GM19025 (cell line): Measurements from ENCODE around the gene SSTR5.
"Not testable (repeated sequence)": the region's sequence is repeated elsewhere in the genome, so short reads cannot be mapped to it uniquely, and the experiment has no call there.

Experiments used
- ATAC-seq: cut with Tn5 transposase; IDR thresholded peaks from one replicate; pipeline ENCODE4 v1.9.1; 2021; ENCODE audit warnings: mild to moderate bottlenecking, low read depth, moderate library complexity; ENCODE audit not compliant: unreplicated experiment

Gene SSTR5

DNA sequence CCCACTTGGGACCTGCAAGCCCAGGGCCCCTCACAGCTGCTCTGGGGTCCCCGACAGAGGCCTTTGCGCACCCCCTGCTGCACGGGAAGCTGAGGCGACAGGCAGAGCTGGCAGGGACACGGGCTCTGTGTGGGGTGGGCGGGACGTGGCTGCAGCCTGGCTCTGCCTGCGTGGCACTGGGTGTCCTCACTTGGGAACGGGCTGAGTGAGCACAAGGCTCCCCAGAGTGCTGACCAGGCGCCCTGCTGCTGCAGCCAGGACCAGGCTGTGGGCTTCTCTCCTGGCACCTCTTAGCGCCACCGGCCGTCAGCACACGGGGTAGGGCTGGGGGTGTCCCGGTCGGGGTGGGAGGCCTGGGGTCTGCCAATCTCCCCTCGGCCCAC lies 16.9 kb downstream of the SSTR5 start:
- ATAC-seq: no peak

DNA sequence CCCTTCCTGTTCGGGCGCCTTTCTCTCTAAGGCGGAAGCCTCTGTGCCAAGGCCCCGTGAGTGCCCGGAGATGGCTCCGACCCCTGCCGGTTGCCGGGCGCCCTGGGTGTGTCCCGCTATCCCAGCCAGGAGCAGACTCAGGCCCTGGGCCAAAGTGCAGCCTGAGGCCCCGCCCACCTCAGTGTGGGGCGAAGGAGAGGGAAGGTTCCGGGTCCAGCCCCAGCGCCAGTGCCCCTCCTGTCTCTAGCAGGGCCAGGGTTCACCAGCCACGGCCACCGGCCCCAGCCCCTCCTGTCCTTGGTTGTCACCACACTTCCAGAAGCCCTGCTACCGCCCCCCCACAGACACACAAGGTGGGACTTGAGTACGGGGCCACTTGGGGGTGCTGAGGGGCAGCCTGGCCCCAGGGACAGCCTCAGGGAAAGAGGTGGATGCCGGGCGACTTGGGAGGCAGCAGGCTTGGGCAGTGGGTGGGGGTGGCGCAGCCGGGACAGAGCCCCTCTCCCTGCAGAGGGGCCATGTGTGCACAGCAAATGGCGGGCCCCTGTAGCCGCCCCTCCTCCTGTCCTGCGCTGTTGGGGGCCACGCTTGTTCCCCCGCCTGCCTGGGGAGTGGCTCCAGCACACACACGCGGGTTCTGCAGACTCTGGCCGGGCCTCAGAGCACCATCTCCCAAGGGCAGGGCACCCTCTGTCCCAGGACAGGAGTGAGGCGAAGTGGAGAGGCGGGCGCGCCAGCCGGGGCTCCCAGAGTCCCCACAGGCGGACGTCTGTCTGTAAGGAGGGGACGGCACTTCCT lies 17.5 kb downstream of the SSTR5 start:
- ATAC-seq: no peak

DNA sequence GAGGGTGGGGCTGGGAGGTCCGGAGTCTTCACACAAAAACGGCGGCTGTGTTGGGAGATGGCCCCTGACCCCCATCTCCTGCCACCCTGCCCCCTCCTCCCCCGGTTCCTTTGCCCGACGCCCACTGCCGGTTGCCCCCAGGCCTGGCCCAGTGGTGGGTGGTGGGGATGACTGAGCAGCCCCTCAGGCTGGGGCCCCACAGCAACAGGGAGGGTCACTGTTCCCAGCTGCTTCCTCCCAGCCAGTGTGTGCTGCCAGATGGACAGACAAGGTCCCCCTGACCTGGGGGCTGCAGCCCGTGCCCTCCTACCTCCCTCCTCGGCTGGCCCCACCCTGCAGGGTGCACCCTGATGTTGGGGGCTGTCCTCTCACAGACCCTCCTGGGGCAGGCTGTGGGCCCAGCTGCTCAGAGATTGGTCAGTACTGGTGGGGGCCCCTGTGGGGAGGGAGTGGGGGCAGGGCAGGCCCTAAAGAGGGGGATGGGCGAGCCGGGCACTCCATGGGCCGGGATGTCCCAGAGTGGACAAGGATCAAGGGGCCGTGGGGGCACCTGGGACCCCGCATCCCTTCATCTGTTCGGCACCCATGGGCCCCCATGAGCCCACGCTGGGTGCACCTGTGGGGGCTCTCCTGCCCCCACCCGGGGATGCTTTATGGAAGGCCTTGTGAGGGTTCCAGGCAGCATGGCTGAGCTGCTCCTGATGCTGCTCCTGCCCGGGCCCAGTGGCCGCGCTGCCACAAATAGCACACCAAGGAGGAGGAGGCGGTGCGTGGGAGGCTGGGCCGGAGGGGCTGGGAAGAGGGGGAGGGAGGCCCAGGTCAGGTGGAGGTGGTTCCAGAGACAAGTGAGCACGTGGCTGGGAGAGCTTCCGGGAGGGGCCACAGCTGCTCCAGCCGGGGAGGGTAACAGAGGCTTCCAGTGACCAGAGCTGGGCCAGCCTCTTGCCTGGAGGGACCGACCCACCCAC lies 18.4 kb downstream of the SSTR5 start:
- no peak for ATAC-seq

DNA sequence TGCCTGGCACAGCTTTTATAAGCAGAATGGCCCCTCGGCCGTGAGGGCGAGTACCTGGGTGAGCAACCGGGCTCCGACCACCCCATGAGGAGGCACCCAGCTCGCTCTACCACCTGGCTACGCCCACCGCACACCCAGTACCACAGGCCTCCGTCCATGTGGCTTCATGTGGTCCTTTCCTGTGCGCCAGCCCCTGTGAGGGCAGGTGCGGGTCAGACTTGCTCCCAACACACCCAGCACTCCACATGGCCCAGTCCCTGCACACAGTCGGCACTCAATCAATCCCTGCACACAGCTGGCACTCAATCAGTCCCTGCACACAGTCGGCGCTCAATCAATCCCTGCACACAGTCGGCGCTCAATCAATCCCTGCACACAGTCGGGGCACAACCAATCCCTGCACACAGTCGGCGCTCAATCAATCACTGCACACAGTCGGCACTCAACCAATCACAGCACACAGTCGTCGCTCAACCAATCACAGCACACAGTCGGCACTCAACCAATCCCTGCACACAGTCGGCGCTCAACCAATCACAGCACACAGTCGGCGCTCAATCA lies 19.5 kb downstream of the SSTR5 start:
- ATAC-seq: no peak

DNA sequence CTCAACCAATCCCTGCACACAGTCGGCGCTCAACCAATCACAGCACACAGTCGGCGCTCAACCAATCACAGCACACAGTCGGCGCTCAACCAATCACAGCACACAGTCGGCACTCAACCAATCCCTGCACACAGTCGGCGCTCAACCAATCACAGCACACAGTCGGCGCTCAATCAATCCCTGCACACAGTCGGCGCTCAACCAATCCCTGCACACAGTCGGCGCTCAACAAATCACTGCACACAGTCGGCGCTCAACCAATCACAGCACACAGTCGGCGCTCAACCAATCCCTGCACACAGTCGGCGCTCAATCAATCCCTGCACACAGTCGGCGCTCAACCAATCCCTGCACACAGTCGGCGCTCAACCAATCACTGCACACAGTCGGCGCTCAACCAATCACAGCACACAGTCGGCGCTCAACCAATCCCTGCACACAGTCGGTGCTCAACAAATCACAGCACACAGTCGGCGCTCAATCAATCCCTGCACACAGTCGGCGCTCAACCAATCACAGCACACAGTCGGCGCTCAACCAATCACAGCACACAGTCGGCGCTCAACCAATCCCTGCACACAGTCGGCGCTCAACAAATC lies 20.2 kb downstream of the SSTR5 start:
- not testable (repeated sequence) for ATAC-seq

DNA sequence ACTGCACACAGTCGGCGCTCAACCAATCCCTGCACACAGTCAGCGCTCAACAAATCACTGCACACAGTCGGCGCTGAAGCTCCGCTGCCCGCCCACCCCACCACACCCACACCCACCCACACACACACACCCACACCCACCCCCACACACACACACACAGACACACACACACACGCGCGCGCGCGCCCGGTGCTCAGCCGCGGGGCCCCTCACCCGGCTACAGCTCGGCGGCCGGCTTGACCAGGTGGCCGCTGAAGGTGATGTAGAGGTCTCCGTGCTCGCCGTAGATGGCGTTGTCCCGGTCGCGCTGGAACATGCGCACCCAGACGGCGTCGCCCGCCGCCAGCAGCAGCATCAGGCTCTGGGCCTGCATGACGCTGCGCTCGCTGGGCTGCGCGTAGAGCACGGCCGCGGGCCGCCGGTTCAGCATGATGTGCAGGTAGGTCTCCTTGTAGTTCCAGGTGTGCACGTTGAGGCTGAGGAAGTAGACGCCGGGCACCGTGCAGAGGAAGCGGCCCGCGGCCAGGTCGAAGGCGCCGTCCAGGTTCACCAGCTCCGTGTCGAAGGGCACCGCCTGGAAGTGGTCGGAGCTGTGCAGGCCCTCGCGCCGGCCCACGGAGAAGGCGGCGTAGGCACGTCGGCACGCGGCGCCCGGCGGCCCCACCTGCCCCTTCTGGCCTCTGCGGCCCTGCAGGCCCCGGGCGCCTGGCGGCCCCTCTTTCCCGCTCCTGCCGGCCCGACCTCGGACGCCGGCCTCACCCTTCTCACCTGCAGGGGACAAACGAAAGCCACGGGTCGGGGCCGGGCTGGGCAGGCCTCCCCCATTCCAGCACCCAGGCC lies 21.0 kb downstream of the SSTR5 start:
- no peak for ATAC-seq

DNA sequence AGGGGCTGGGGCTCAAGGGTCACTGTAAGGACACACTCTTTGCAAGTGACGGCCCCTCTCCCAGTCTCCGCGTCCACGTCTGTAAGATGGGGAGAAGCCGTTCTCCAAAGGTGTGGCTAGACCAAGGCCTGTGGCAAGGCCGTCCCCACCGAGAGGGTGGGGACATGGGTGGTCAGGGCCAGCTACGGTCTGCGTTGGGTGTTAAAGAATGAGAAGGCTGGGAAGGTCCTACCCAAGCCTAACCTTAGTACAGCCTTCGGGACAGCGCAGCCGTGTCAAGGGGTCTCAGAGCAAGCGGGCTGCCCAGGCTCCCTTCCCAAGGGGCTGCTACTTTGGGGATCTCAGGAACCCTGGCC lies 21.6 kb downstream of the SSTR5 start:
- no peak for ATAC-seq

DNA sequence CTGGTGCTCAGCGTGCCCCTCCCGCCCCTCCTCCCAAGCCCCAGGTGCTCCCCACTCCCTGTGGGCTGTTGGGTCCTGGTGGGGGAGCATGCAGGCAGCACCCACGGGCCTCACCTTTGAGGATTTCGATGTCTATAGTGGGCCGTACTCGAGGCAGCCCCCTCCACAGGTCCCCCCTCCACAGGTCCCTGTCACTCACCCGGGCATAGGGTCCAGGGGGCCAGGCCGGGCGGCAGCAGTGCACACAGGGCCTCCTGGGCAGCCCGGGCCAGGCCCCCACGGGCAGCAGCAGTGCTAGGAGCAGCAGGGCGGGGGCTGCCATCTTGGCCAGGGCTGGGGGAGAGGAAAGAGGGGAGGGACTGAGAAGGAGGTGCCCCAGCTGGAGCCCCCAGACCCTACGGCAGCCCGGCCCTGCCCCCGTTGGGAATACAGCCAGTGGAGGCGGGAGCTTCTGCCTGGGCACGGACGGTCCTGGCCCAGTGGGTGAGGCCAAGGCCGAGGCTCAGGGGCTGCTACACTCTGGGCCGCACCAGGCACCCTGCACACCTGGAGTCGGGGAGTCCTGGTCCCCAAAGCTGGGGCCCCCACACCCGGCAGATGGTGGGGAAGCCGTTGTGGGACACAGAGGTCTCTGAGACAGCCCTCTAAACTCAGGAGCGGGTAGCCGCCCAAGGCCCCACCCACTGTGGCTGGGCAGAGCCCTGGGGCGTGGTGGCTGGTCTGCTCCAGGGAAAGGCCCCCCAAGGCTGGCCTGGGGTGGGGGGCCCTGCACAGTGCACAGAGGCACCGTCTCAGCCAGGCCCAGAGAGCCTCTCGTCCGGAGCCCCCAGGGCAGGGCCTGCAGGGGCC lies 22.3 kb downstream of the SSTR5 start:
- no peak for ATAC-seq

DNA sequence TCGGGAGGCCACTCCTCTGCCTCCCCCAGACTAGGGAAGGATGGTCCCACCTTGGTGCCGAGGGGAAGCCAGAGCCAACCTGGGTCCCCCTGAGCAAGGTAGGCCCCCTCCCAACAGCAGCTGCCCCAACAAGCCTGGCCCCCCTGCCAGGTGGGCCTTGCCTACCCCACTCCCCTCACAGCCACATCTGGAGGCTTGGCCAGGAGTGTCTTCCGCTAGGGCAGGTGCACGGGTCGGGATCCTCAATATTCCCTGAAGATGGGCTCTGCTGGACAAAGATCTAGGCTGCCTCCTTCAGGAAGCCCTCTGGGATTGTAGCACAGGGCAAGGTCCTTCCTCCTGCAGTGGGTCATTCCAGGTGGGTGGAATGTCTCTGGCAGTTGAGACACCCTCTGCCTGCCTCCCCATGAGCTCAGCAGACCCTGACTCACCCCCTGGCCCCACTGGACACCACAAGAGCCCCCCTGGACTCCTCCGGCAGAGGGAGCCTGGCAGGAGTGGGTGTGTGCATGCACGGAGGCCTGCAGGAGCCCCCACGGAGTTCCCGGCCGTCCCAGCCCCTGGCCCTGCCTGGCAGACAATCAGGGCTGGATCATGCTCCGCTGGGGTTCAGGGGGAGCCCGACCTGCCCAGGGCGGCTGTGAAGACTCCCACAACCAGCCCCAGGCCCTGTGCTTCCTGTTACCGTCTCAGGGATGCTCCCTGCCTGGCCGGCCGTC lies 23.1 kb downstream of the SSTR5 start:
- no peak for ATAC-seq

DNA sequence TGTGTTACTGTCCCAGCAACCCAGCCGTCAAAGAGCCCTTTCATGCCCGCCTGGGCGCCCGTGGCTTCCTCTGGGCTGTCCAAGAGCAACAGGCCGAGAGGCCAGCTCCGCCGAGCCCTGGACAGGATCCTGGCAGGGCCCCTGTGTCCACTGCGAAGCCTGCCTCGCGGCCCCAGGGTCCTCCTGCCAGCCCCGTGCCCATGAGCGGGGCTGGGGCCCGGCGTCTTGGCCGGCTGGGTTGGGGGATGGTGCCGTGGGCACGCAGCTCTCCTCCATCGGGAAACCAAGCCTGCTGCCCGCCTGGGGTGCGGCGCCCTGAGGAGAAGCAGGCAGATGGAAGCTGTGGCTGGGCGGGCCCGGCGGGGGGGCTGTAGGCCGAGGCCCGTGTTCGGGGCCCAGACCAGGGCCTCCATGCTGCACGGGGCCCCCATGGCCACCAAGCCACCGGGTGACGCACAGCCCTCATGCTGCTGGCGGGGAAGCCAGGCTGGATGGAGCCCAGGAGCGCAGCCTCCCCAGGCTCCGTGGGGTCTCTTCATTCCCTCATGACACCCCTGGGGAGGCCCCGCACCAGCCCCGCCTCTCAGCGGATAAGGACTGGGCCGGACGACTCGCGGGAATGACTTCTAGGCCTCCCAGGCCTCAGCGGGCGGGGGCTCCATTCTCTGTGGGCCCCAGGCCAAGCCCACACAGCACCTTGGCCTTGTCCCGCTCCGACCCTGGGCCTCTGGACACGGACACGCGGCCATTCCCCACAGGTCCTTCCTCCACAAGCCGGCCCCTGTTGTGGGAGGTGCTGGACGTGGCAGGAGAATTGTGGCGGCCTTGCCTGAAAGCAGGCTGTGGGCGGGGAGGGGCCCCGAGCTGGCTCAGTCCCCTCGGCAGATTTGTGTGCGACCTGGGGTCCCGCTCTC lies 23.9 kb downstream of the SSTR5 start, which contains the start of gene C1QTNF8:
C1QTNF8 (minus strand) TSS at position 76 of the 914 bp plus-strand sequence. CDS start 1,322 bp downstream, outside the sequence.
- no peak for ATAC-seq

DNA sequence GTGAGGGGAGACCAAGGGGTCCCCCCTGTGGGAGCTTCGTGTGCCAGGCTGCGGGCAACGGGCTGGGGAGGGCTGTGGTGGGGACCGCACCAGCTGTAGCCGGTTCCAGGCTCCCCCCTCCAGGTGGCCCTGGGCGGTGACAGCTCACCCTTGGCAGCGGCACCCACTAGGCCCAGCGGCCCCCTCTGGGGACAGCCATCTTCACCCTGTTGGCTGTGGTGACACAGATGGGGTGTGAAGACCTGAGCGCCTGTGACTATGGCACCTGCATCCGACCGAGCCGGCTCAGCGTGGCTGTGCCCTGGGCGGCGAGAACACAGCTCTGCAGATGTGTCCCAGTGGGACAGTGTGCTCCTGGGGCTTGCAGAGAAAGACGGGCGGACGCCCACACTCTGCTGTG lies 24.6 kb downstream of the SSTR5 start:
- no peak for ATAC-seq

DNA sequence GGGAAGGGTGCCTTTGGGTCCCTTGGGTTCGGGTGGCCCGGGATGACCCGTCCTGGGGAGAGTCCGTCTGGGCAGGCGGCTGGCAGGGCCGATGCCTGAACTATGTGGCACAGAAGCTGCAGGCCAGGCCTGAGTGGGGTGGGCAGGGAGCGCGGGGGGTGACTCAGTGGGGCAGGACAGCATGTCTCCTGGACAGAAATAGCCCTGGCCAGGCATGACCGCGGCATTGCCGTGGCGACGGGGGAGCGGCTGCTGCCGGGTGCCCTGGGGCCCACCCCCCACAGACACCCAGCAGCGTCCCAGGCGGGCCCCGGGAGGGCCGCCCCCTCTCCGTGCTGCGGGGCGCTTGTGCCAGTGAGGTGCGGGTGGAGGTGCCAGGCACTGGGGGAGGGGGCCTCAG lies 25.3 kb downstream of the SSTR5 start:
- no peak for ATAC-seq

DNA sequence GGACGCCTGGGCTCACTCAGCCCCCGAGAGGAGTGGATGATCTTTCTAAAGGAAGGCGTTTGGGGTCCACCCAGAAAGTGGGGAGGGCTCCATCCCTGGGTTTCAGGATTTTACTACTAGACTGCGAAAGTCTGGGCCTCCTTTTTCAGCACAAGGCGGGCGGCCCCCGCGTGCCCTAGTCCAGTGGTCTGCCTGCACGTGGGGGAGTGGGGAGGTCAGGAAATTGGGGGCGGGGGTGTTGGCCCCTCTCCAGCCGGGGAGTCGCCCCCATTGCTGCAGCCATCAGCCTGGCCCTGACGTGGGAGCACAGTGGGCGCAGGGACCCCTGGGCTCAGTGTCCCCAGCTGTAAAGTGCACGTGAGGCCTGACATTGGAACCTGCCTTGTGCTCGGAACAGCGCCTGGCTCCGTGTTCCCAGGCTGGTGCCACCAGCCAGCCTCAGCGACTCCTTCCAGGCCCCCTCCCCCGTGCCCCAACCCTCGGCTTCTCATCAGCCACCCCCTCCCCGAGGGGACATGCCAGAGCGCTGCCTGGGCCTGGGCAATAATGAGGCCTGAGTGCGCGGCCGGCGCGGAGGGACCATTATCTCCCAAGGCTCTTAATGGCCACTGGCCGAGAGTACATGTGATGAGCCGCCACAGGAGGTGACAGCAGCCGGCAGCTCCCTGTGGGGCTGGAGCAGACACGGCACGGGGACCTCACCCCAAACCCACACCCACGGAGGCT lies 25.9 kb downstream of the SSTR5 start:
- ATAC-seq: no peak

DNA sequence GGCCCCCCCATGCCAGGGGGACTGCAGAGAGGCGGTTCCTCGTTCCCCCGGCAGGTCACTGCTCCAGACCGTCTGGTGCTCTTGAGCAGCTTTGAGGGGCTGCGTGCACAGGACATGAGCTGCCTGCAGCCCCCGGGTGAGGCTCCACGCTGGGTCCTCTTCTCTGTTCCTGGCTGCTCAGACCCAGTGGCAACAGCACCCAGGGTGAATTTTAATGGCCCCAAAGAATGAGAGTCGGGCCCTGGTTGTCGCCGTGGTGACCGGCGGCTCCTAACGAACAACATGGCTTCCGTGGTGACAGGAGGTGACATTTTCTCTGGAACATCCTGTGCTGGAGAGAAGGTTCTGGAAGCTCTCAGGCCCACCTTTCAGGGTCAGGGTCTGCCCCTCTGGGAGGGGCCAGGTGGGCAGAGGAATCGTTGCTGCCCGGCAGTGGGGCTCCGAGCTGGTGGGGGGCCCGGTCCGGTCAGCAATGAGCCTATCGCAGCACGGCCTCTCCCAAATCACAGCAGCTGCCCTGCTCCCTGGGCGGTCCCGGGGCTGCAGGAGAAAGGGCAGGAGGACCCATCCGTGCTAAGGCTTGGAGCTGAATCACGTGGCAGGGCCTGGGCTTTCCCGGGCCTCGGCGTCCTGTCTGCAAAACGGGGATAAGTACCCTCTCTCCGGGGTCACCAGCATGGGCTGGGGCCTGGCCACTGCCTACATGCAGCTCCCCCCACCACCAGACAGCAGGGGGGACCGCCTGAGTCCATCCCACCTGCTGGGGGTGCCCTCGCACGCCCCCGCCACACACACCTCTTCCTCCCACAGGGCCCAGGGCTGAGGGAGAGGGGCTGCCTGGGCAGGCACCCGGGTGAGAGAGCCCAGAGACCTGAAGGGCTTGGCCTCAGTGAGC lies 26.9 kb downstream of the SSTR5 start:
- no peak for ATAC-seq

DNA sequence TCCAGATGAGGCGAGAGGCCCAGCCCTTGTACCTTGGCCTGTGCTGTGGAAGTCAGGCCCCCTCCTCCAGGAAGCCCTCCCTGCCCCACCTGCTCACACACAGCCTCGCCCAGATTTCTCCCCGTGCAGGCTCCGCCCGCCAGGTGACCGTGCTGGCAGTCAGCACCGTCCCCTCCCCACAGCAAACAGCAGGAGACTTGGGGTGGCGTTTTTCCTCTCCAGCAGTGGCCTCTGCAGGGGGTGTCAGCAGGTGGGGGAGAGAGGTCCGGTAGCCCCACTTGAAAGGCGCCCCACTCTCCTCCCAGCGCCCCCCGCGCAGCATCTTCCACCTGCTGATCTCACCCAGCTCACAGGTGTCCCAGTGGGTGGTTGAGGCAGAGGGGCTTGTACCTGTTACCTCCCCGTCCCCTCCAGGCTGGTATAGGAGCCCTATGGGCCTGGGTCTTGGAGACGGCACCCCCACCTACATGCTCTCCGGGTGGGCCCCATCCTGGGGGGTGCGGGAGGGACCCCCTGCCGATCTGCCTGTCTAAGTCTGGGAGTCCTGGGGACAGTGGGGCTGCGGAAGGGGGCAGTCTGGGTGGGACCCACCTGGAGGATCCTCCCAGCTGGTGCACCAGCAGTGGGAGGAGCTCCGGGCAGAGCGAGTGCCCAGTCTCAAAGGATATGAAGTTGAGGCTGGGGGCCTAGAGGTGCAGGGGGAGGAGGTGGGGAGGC lies 27.7 kb downstream of the SSTR5 start:
- ATAC-seq: no peak
